IMR-90 (cell line): ENCODE data around the gene UGT2A2. TPM values are rescaled to one million over a fixed set of nuclear protein-coding genes. Genes with fewer than 3 reads are reported as not detected.
"Not testable (repeated sequence)": the region's sequence is repeated elsewhere in the genome, so short reads cannot be mapped to it uniquely, and the experiment has no call there.

ENCODE experiments used
- ATAC-seq: fragments of 200-7000 bp; cut with Tn5 transposase; 2 replicates; pipeline ENCODE4 v1.9.1; 2020; ENCODE audit warnings: low read depth, mild to moderate bottlenecking, moderate library complexity
- BruUV-seq: library from RNA; stranded (reverse); fragments of 400-500 nt; replicated peaks from 2 replicates; lab custom pipeline; 2021; lab: Mats Ljungman, UMichigan
- CTCF ChIA-PET: fragments of 300-600 bp; formaldehyde crosslinking; extraction: SDS; loops from one replicate; lab custom pipeline; 2021; ENCODE audit warnings: antibody characterized with exemption; lab: Yijun Ruan, JAX
- POLR2A ChIA-PET: fragments of 300-600 bp; sonication (Branson Sonifier 250); formaldehyde crosslinking; loops from one replicate; lab custom pipeline; 2022; ENCODE audit warnings: antibody characterized with exemption; ENCODE audit not compliant: unreplicated experiment; lab: Charles Lee
- DNase-seq: peaks from one replicate; pipeline ENCODE4 v3.0.0; 2013
- H2AFZ ChIP-seq: replicated peaks from 2 replicates; pipeline ENCODE3; 2013; ENCODE audit warnings: low read length, mild to moderate bottlenecking; ENCODE audit not compliant: poor library complexity
- H2AK5ac ChIP-seq: 2 replicates; pipeline ENCODE4 v1.6.1; 2013; ENCODE audit warnings: low read depth, low read length, inconsistent platforms
- H2AK9ac ChIP-seq: replicated peaks from 2 replicates; pipeline ENCODE3; 2013; ENCODE audit warnings: mild to moderate bottlenecking, low read depth, low read length, moderate library complexity; ENCODE audit not compliant: poor library complexity
- H2BK120ac ChIP-seq: 2 replicates; pipeline ENCODE4 v1.6.1; 2013; ENCODE audit warnings: low read depth, low read length, inconsistent platforms
- H2BK15ac ChIP-seq: 3 replicates; pipeline ENCODE4 v1.6.1; 2013; ENCODE audit warnings: low read depth, low read length, inconsistent platforms
- H2BK20ac ChIP-seq: 2 replicates; pipeline ENCODE4 v1.6.1; 2013; ENCODE audit warnings: low read depth, mild to moderate bottlenecking, inconsistent platforms, low read length, moderate library complexity
- H2BK5ac ChIP-seq: 2 replicates; pipeline ENCODE4 v1.6.1; 2013; ENCODE audit warnings: mild to moderate bottlenecking, low read depth, low read length, inconsistent platforms; ENCODE audit not compliant: poor library complexity, severe bottlenecking
- H3K14ac ChIP-seq: replicated peaks from 2 replicates; pipeline ENCODE4 v1.6.1; 2013; ENCODE audit warnings: low read depth, low read length, inconsistent platforms
- H3K18ac ChIP-seq: 2 replicates; pipeline ENCODE4 v1.6.1; 2013; ENCODE audit warnings: low read depth, low read length, control low read depth
- H3K23ac ChIP-seq: 2 replicates; pipeline ENCODE4 v1.6.1; 2013; ENCODE audit warnings: low read depth, low read length, inconsistent platforms
- H3K27ac ChIP-seq: 2 replicates; pipeline ENCODE4 v1.5.1; 2013; ENCODE audit warnings: mild to moderate bottlenecking, control low read depth, low read length; ENCODE audit not compliant: insufficient read depth
- H3K27me3 ChIP-seq: 2 replicates; pipeline ENCODE4 v1.6.1; 2013; ENCODE audit warnings: low read length; ENCODE audit not compliant: control insufficient read depth, insufficient read depth
- H3K36me3 ChIP-seq: 2 replicates; pipeline ENCODE4 v1.6.1; 2013; ENCODE audit warnings: low read length, mixed read lengths; ENCODE audit not compliant: control insufficient read depth, insufficient read depth
- H3K4ac ChIP-seq: 2 replicates; pipeline ENCODE4 v1.6.1; 2013; ENCODE audit warnings: low read depth, low read length, inconsistent platforms
- H3K4me1 ChIP-seq: 2 replicates; pipeline ENCODE4 v1.6.1; 2013; ENCODE audit warnings: low read length, mixed read lengths; ENCODE audit not compliant: control insufficient read depth, insufficient read depth
- H3K4me2 ChIP-seq: 2 replicates; pipeline ENCODE4 v1.6.1; 2013; ENCODE audit warnings: low read depth, mild to moderate bottlenecking, control low read depth, low read length, moderate library complexity
- H3K4me3 ChIP-seq: 2 replicates; pipeline ENCODE4 v1.5.1; 2013; ENCODE audit warnings: low read depth, mild to moderate bottlenecking, control low read depth, low read length, moderate library complexity; ENCODE audit not compliant: insufficient read depth
- H3K56ac ChIP-seq: 2 replicates; pipeline ENCODE4 v1.6.1; 2013; ENCODE audit warnings: low read length, inconsistent platforms; ENCODE audit not compliant: insufficient read depth; ENCODE audit errors: extremely low read depth
- H3K79me1 ChIP-seq, 2 experiments: 2 replicates each; pipeline ENCODE4 v1.6.1; 2013; ENCODE audit warnings: low read length in 2 of 2, inconsistent platforms in 1 of 2, low read depth in 1 of 2
- H3K9ac ChIP-seq: 2 replicates; pipeline ENCODE4 v1.6.1; 2013; ENCODE audit warnings: low read depth, low read length, control low read depth
- H3K9me1 ChIP-seq: 2 replicates; pipeline ENCODE4 v1.6.1; 2013; ENCODE audit warnings: low read length, inconsistent platforms; ENCODE audit not compliant: insufficient read depth
- H3K9me3 ChIP-seq: 2 replicates; pipeline ENCODE4 v1.6.1; 2013; ENCODE audit warnings: low read length; ENCODE audit not compliant: control insufficient read depth, insufficient read depth
- H4K20me1 ChIP-seq: 2 replicates; pipeline ENCODE4 v1.6.1; 2013; ENCODE audit warnings: low read length, inconsistent platforms; ENCODE audit not compliant: insufficient read depth
- H4K5ac ChIP-seq: 2 replicates; pipeline ENCODE4 v1.6.1; 2013; ENCODE audit warnings: mild to moderate bottlenecking, low read depth, low read length, control low read depth
- H4K8ac ChIP-seq, 2 experiments: 2 replicates each; pipeline ENCODE4 v1.6.1; 2013; ENCODE audit warnings: low read depth in 2 of 2, low read length in 2 of 2, control low read depth in 1 of 2, inconsistent platforms in 1 of 2
- H4K91ac ChIP-seq: 2 replicates; pipeline ENCODE4 v1.6.1; 2013; ENCODE audit warnings: low read depth, low read length, inconsistent platforms; ENCODE audit not compliant: insufficient read depth
- WGBS, 2 experiments: methylation state at CpG; one replicate each; pipeline versions ENCODE4 v1.1.5 to v1.1.7; 2013; ENCODE audit warnings: missing lambda C conversion rate in 2 of 2; ENCODE audit not compliant: insufficient read length in 1 of 2; ENCODE audit errors: extremely low coverage in 2 of 2; 5-methylcytosine and 5-hydroxymethylcytosine counted together
- dilution Hi-C: fragments of 300-500 bp; cut with HindIII; formaldehyde crosslinking; loops from one replicate; pipeline ENCODE4 v1.14.3; 2018; ENCODE audit warnings: low sequenced_read_pairs; ENCODE audit not compliant: unreplicated experiment
- in situ Hi-C: fragments of 300-500 bp; cut with MboI; formaldehyde crosslinking; loops from 3 replicates; pipeline ENCODE4 v1.14.3; 2019; ENCODE audit warnings: low sequenced_read_pairs, inconsistent platforms, mixed read lengths
- intact Hi-C: fragments of 100-400 bp; cut with micrococcal nuclease; formaldehyde crosslinking; loops from 2 replicates; pipeline ENCODE4 v1.10.0; 2022
- polyA plus RNA-seq, 3 experiments: library from polyadenylated mRNA; depleted of rRNA; stranded (reverse); fragments of >200 nt; gene quantifications; 2 replicates each; pipeline ENCODE4 v1.2.3, GENCODE V29; 2012; ENCODE audit warnings: low replicate concordance in 1 of 3
- total RNA-seq: library from RNA; depleted of rRNA; stranded (reverse); fragments of >200 nt; gene quantifications from 2 replicates; pipeline ENCODE4 v1.2.3, GENCODE V29; 2012

The UGT2A2 gene
- total and polyA plus RNA-seq, 2 of the 4 experiments (the other 2 are of a cell fraction), result not detected

GRCh38 chr4:69661130-69661803 is 21.8 kb upstream of the UGT2A2 start:
- H2AK5ac ChIP-seq, H3K79me1 ChIP-seq, H3K4me3 ChIP-seq, H3K4ac ChIP-seq, H3K4me2 ChIP-seq, H2BK20ac ChIP-seq, H3K27ac ChIP-seq, H4K8ac ChIP-seq, POLR2A ChIA-PET, H3K14ac ChIP-seq, H3K9ac ChIP-seq, H3K36me3 ChIP-seq, H4K5ac ChIP-seq, H4K91ac ChIP-seq, H3K56ac ChIP-seq, BruUV-seq, H3K4me1 ChIP-seq, H3K9me3 ChIP-seq, H2AK9ac ChIP-seq, H3K18ac ChIP-seq, H2BK5ac ChIP-seq, dilution Hi-C loops, H2BK15ac ChIP-seq, H3K23ac ChIP-seq, DNase-seq, H3K27me3 ChIP-seq, intact Hi-C loops, in situ Hi-C loops, H2AFZ ChIP-seq, ATAC-seq, H2BK120ac ChIP-seq, H3K9me1 ChIP-seq, H4K20me1 ChIP-seq, CTCF ChIA-PET: not testable (repeated sequence)
- WGBS, 2 experiments, result no CpG with 5 or more reads among the region's 4 CpGs
